ENCODE data around the gene SLC25A10. TPM values are rescaled to one million over a fixed set of nuclear protein-coding genes. Genes with fewer than 3 reads are reported as not detected.
A peak's percentile ranks its signal among the peaks of the same experiment; 100 is the strongest.

The SLC25A10 gene
- total and polyA plus RNA-seq, 2 donors (not counting 3 experiments of a cell fraction or from before 2014, with no cell fraction given), result 16.7 to 17.2 TPM

DNA sequence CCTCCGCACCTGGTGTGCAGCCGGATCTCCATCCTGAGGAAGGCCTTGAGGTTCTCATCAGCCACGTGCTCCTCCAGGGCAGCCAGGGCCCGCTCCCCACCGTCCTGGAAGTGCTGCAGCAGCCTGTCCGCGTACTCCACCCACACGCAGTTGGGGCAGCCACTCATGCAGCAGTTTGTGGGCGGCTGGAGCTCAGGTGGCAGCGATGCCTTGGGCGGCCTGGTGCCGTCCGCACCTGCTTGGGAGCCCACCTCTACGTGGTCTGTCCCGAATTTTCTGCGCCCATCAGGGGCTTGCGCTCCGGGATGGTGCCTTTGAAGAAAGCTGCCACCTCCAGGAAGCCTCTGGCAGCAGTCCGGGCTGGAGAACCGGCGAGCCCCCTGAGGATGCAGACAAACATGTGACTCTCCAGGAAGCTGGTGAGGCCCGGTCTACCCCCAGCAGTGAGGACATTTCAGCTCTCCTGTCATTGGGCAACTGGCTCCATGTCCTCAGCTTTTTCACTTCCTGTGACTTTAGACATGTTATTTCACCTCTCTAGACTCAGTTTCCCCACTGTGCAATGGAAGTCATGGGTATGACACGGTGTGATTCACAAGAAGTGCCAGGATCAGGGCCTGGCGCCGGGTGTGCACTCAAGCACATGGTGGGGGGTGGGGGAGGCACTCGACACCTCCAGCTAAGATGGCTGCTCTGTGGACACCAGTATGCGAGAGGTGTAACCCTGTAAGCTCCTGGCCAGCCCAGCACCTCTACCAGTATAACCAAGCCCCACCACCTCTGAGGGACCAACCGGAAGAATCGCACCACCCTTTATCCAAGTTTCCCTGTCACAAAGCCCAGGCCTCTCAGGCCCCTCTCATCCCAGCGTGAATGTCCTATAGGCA is 46.6 kb upstream of the SLC25A10 start:
- ChIA-PET POLR2A (no interaction called here), CTCF (interaction anchor here (1.0 kb wide), 1 partner anchor 29 kb away, joined by 3 read pairs; no protein-coding TSS in a partner anchor)
- no peaks in the 10 kb centered on the region for H3K9me1 ChIP-seq (replicated peaks; ENCODE audit: control insufficient read depth, extremely low read depth, insufficient read depth, low read length)
- H3K27ac ChIP-seq (ENCODE audit: insufficient read depth, low read depth, low read length), result peak overlapping the region; percentile 36
- TF ChIP-seq, protein P1, sequence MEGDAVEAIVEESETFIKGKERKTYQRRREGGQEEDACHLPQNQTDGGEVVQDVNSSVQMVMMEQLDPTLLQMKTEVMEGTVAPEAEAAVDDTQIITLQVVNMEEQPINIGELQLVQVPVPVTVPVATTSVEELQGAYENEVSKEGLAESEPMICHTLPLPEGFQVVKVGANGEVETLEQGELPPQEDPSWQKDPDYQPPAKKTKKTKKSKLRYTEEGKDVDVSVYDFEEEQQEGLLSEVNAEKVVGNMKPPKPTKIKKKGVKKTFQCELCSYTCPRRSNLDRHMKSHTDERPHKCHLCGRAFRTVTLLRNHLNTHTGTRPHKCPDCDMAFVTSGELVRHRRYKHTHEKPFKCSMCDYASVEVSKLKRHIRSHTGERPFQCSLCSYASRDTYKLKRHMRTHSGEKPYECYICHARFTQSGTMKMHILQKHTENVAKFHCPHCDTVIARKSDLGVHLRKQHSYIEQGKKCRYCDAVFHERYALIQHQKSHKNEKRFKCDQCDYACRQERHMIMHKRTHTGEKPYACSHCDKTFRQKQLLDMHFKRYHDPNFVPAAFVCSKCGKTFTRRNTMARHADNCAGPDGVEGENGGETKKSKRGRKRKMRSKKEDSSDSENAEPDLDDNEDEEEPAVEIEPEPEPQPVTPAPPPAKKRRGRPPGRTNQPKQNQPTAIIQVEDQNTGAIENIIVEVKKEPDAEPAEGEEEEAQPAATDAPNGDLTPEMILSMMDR (IDR thresholded peaks at IDR 0.05; ENCODE audit: extremely low read depth in 1 of 2, insufficient read depth in 1 of 2, low read depth in 1 of 2, low read length in 2 of 2), result no peak
- no peak for TF ChIP-seq EZH2 (IDR thresholded peaks at IDR 0.05; ENCODE audit: borderline replicate concordance, low read depth, low read length, severe bottlenecking)
- no peak for TF ChIP-seq FOS (IDR thresholded peaks at IDR 0.05; ENCODE audit: borderline replicate concordance, insufficient read depth, low read length)
- TF ChIP-seq, protein P2, sequence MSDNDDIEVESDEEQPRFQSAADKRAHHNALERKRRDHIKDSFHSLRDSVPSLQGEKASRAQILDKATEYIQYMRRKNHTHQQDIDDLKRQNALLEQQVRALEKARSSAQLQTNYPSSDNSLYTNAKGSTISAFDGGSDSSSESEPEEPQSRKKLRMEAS (IDR thresholded peaks at IDR 0.05; ENCODE audit: insufficient read depth, insufficient read length), result no peak
- TF ChIP-seq POLR2A (IDR thresholded peaks at IDR 0.05; ENCODE audit: low read depth, low read length), result peak; percentile 16
- TF ChIP-seq POLR2AphosphoS5 (IDR thresholded peaks at IDR 0.05; ENCODE audit: insufficient read depth, low read depth, low read length), result peak; percentile 40
- TF ChIP-seq MYC (IDR thresholded peaks at IDR 0.05; ENCODE audit: low read depth, low read length), result peak; percentile 94
- no peak for TF ChIP-seq GATA2 (IDR thresholded peaks at IDR 0.05; ENCODE audit: insufficient read depth, insufficient read length, low read depth, low read length)
- TF ChIP-seq JUN (IDR thresholded peaks at IDR 0.05; ENCODE audit: borderline replicate concordance, insufficient read depth, insufficient read length, low read depth), result no peak
- peak overlapping the region; percentile 13 for H2AFZ ChIP-seq (ENCODE audit: low read depth, low read length)
- peaks cover 18% of the 10 kb centered on the region for H3K4me1 ChIP-seq (ENCODE audit: control insufficient read depth, extremely low read depth, insufficient read depth, low read length)
- peak overlapping the region; percentile 21 to 76 (median 64) for H3K4me3 ChIP-seq (replicated peaks in 1 of 3; ENCODE audit: insufficient read depth in 1 of 3, low read depth in 1 of 3, low read length in 3 of 3)
- no peaks in the 10 kb centered on the region for H3K9me3 ChIP-seq (replicated peaks; ENCODE audit: control insufficient read depth, insufficient read depth, low read length)
- peak overlapping the region; percentile 72 for H3K4me2 ChIP-seq (ENCODE audit: insufficient read depth, low read length)
- H3K79me2 ChIP-seq (ENCODE audit: control insufficient read depth, insufficient read depth, low read length), result peaks cover 21% of the 10 kb centered on the region
- BruUV-seq (replicated peaks), result no TSS peak
- FAIRE-seq (peak; percentile 56), DNase-seq (ENCODE audit: low read depth, low spot score) (no peak)
- H4K20me1 ChIP-seq (replicated peaks; ENCODE audit: control insufficient read depth, extremely low read depth, insufficient read depth, low read length), result no peaks in the 10 kb centered on the region
- H3K36me3 ChIP-seq (ENCODE audit: control insufficient read depth in 2 of 2, extremely low read depth in 1 of 2, insufficient read depth in 2 of 2, low read length in 2 of 2), result peaks cover 0 to 12% of the 10 kb centered on the region in 2 experiments
- H3K27me3 ChIP-seq (ENCODE audit: control insufficient read depth in 2 of 2, insufficient read depth in 2 of 2, low read length in 2 of 2), result no peaks in the 10 kb centered on the region
- H3K9ac ChIP-seq (replicated peaks; ENCODE audit: extremely low read depth, insufficient read depth, low read length), result peak overlapping the region; percentile 69
- dilution Hi-C loops (cut with MboI; ENCODE audit: extremely low pct_ligation_motif_present, low sequenced_read_pairs) (no loop called here), intact Hi-C loops (cut with micrococcal nuclease) (loop anchor here (1.0 to 2.0 kb wide), 2 partner anchors 19 to 29 kb away; partner anchors contain the start of genes HGS, NPLOC4 and TSPAN10)
